HEK293T (cell line): ENCODE data around the gene CTCFL.

Experiments
- CTCF ChIA-PET: fragments of 350-600 bp; formaldehyde crosslinking; extraction: SDS; loops from one replicate; lab custom pipeline; 2021; ENCODE audit warnings: antibody characterized with exemption, inconsistent platforms; lab: Yijun Ruan, JAX
- POLR2A ChIA-PET: fragments of 350-600 bp; formaldehyde crosslinking; extraction: SDS; loops from one replicate; lab custom pipeline; 2020; ENCODE audit warnings: antibody characterized with exemption, inconsistent platforms; lab: Yijun Ruan, JAX
- DNase-seq: peaks from one replicate; pipeline ENCODE4 v3.0.0; 2012; ENCODE audit warnings: mixed read lengths; ENCODE audit errors: extremely low spot score
- ARNT ChIP-seq: fragments of 450-650 bp; IDR thresholded peaks from 2 replicates; pipeline ENCODE4 v1.6.1; 2017; ENCODE audit warnings: mild to moderate bottlenecking
- BHLHE40 ChIP-seq: fragments of 450-650 bp; IDR thresholded peaks from 2 replicates; pipeline ENCODE4 v1.6.1; 2016; ENCODE audit warnings: mild to moderate bottlenecking, moderate library complexity, borderline replicate concordance
- CTBP1 ChIP-seq: fragments of 450-650 bp; IDR thresholded peaks from 2 replicates; pipeline ENCODE4 v1.6.1; 2016; ENCODE audit warnings: borderline replicate concordance
- ELF4 ChIP-seq: fragments of 450-650 bp; IDR thresholded peaks from 2 replicates; pipeline ENCODE4 v1.6.1; 2017; ENCODE audit warnings: antibody characterized with exemption
- FOXA1 ChIP-seq: fragments of 450-650 bp; IDR thresholded peaks from 2 replicates; pipeline ENCODE4 v1.6.1; 2016; ENCODE audit warnings: mild to moderate bottlenecking
- FOXK2 ChIP-seq: fragments of 450-650 bp; IDR thresholded peaks from 2 replicates; pipeline ENCODE4 v1.6.1; 2016; ENCODE audit warnings: mild to moderate bottlenecking
- FOXM1 ChIP-seq: fragments of 450-650 bp; IDR thresholded peaks from 2 replicates; pipeline ENCODE4 v1.6.1; 2017; ENCODE audit warnings: mild to moderate bottlenecking, borderline replicate concordance
- HDGF ChIP-seq: fragments of 450-650 bp; IDR thresholded peaks from 2 replicates; pipeline ENCODE4 v1.6.1; 2017; ENCODE audit warnings: antibody characterized with exemption, borderline replicate concordance
- L3MBTL2 ChIP-seq: fragments of 450-650 bp; conservative IDR thresholded peaks from 2 replicates; pipeline ENCODE4 v1.6.1; 2016; ENCODE audit warnings: mild to moderate bottlenecking
- LEF1 ChIP-seq: fragments of 450-650 bp; IDR thresholded peaks from 2 replicates; pipeline ENCODE4 v1.6.1; 2017; ENCODE audit warnings: mild to moderate bottlenecking, borderline replicate concordance
- NFRKB ChIP-seq: fragments of 450-650 bp; IDR thresholded peaks from 2 replicates; pipeline ENCODE4 v1.6.1; 2016; ENCODE audit warnings: mild to moderate bottlenecking, moderate library complexity
- SP1 ChIP-seq: fragments of 450-650 bp; IDR thresholded peaks from 2 replicates; pipeline ENCODE4 v1.6.1; 2017
- SUZ12 ChIP-seq: fragments of 450-650 bp; IDR thresholded peaks from 2 replicates; pipeline ENCODE4 v1.6.1; 2016; ENCODE audit warnings: mild to moderate bottlenecking
- TARDBP ChIP-seq: fragments of 450-650 bp; IDR thresholded peaks from 2 replicates; pipeline ENCODE4 v1.6.1; 2016
- ZNF384 ChIP-seq: fragments of 450-650 bp; IDR thresholded peaks from 2 replicates; pipeline ENCODE4 v1.6.1; 2016
- TF ChIP-seq, protein P1 (sequence below): fragments of 450-650 bp; IDR thresholded peaks from 2 replicates; pipeline ENCODE4 v1.6.1; 2016

Gene CTCFL

DNA sequence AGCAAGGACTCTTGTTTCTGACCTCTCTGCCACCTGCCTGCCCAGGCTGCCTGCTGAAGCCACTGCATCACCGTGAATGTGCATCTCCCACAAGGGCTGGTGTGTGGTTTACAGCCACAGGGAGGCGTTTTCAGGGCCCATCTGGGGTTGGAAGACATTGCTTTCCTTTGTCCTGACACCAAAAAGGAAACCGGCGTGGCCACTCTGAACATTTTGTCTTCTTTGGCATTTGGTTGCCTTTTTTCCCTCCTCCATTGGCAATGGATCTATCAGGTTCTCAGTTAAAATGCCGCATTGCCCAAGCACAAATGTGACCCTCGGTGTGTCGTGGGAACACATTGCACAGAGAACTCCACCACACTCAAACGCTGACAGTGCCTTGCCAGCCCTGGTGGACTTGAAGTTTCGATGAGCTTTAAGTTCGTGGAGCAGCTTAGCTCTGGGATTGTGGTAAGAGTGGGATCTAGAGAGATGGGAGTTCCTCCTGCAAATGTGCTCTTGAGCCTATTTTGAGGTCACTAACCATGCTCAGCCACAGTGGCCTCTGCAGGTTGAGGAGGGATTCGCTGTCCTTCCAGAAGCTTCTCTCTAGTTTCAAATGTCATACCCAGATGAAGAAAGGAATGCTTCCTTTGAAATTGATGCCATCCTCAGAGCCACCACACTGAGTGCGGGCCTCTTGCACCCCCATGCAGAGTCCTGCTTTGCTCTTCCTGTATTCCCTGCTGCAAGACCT, 21.2 kb upstream of the CTCFL start:
- CTCF ChIA-PET = no interaction called here
- POLR2A ChIA-PET = no interaction called here

DNA sequence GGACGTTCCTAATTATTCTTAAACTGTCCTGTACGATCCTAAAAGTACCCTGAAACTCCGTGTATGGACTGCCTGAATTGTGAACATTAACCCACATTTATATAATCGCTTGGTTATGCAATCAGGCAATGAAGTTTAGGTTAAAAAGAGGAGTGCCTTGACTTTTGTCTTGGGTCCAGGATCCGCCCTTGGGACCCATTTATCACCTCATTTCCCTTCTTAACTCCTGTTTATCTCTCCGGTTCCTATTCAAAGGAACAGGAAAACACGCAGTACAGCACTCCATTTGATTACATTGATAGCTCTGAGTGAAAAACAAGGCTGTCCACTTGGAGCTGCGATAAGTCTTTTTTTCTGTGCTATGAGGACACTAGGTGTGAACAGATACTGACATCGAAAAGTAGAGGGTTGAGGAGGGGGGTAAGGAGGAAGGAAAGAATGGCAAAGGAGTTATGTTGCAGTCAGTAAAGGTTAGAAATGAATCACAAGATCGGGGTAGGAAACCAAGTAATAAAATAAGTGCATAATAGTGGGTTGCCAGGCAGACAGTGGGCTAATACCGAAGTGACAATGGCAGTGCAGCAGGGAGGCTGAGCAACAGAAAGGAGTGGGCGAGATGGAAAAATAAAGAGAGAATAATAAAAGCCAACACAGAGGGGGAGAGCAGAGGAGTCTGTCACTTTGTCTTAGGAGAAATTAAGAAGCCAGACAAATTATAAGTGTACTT, 20.1 kb upstream of the CTCFL start:
- POLR2A ChIA-PET = interaction anchor here (1.4 kb wide), 1 partner anchor 10 kb away, joined by 3 read pairs; no protein-coding TSS in a partner anchor
- TF ChIP-seq SUZ12 (no peak), LEF1 (no peak), CTBP1 (no peak), SP1 (no peak), BHLHE40 (no peak), ARNT (no peak), HDGF (no peak), FOXA1 (no peak), ELF4 (no peak), NFRKB (no peak), FOXK2 (no peak), ZNF384 (no peak), FOXM1 (no peak), L3MBTL2 (no peak), TARDBP (no peak)
- TF ChIP-seq, protein P1, sequence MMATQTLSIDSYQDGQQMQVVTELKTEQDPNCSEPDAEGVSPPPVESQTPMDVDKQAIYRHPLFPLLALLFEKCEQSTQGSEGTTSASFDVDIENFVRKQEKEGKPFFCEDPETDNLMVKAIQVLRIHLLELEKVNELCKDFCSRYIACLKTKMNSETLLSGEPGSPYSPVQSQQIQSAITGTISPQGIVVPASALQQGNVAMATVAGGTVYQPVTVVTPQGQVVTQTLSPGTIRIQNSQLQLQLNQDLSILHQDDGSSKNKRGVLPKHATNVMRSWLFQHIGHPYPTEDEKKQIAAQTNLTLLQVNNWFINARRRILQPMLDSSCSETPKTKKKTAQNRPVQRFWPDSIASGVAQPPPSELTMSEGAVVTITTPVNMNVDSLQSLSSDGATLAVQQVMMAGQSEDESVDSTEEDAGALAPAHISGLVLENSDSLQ = no peak
- CTCF ChIA-PET = no interaction called here
- DNase-seq = no peak

More for the DNA sequence above, 21.2 kb upstream of the CTCFL start:
- no peak for DNase-seq
- TF ChIP-seq SP1 (no peak), ELF4 (no peak), L3MBTL2 (no peak), ARNT (no peak), LEF1 (no peak), HDGF (no peak), TARDBP (no peak), FOXA1 (no peak), BHLHE40 (no peak), ZNF384 (no peak), FOXK2 (no peak), FOXM1 (no peak), NFRKB (no peak), CTBP1 (no peak), SUZ12 (no peak)
- TF ChIP-seq, protein P1 = no peak

DNA sequence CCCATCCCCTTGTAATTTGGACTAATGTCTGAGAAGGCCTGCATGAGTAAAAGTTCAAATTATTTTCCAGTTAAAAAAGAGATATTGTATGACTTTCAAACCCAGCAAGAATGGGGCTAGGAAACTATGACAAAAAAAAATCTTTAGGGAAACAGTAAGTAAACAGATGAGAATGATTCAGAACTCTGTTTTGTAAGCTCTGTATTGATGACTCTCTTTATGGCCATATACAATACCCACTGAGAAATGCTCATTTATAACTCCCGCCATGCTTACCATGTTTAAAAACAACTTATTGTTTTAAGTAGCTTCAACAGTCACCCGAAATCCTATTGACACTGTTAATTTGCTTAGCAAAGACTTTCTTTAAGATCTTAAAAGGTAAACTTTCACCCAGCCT, 18.8 kb upstream of the CTCFL start:
- no peak for DNase-seq
- ChIA-PET CTCF (no interaction called here), POLR2A (interaction anchor here (1.4 kb wide), 1 partner anchor 12 kb away, joined by 3 read pairs; no protein-coding TSS in a partner anchor)
- TF ChIP-seq FOXA1 (no peak), LEF1 (no peak)

DNA sequence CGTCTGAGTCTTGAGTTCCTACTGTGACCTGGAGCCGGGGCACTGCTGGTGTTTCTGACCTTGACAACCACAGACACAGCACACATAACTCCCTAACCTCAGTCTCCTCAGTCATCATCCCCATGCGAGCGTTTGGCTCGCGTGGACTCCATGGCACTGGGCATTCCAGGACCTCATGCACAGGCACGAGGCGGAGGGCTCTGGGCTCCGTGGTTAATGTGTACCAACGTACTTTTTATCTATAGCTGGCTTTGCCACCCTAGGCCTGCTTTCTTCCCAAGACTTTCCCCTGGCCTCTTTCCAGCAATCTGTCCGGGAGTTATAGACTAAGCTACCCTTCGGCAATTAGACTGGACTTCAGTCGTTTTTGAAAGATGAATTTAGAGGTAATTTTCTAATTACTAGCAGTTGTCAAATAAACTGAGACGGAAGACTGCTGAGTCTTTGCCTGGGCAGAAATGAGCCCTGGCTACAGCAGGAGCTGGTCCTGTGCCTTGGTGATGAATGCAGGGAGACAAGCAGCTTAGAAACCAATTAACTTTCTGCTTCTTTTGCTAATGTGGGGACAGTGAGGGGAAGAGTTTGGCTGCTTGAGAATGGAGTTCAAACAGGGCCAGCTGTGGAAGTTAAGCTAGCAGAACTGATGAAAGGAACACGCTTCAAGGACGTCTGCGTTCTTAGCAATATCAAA, 16.1 kb upstream of the CTCFL start:
- ChIA-PET CTCF (interaction anchor here (0.8 kb wide), 1 partner anchor 32 kb away, joined by 3 read pairs; no protein-coding TSS in a partner anchor), POLR2A (no interaction called here)
- TF ChIP-seq, protein P1 = no peak
- TF ChIP-seq HDGF = no peak
- no peak for TF ChIP-seq TARDBP
- TF ChIP-seq L3MBTL2 = no peak
- no peak for TF ChIP-seq FOXM1
- TF ChIP-seq ZNF384 = no peak
- no peak for TF ChIP-seq CTBP1
- TF ChIP-seq NFRKB = no peak
- no peak for TF ChIP-seq SUZ12
- TF ChIP-seq BHLHE40 = no peak
- no peak for TF ChIP-seq FOXK2
- TF ChIP-seq FOXA1 = no peak
- no peak for TF ChIP-seq ELF4
- TF ChIP-seq LEF1 = no peak
- TF ChIP-seq SP1 = no peak
- TF ChIP-seq ARNT = no peak
- no peak for DNase-seq

DNA sequence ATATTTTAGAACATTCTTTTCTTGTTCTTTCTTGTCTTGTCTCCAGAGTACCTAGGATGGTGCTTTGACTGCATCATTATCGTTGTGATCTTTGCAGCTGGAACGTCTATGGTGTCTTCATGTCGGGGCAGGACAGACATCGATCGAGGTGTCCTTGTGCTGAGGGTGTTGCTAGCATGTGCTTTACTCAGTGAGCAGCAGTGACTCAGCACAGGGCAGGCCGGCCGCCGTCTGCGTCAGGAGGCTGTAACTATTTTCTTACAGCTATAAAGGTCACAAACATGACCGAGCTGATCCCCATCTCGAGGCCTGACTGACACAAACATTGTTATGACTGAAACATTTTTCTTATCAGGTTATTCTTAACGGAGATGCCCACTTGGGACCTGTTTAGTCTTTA, 14.9 kb upstream of the CTCFL start:
- DNase-seq = no peak
- CTCF ChIA-PET = interaction anchor here (0.8 kb wide), 1 partner anchor 33 kb away, joined by 3 read pairs; no protein-coding TSS in a partner anchor
- POLR2A ChIA-PET = no interaction called here
- peak; percentile 42; the same call in 1 of the 2 replicates for TF ChIP-seq L3MBTL2
- TF ChIP-seq FOXA1 = no peak
